GM21737 (cell line): Measurements from ENCODE around the gene STK32A.
"Not testable (repeated sequence)": the region's sequence is repeated elsewhere in the genome, so short reads cannot be mapped to it uniquely, and the experiment has no call there.

Experiments used
- ATAC-seq: cut with Tn5 transposase; IDR thresholded peaks from one replicate; pipeline ENCODE4 v1.9.1; 2021; ENCODE audit warnings: mild to moderate bottlenecking, moderate library complexity; ENCODE audit not compliant: unreplicated experiment

STK32A gene

DNA sequence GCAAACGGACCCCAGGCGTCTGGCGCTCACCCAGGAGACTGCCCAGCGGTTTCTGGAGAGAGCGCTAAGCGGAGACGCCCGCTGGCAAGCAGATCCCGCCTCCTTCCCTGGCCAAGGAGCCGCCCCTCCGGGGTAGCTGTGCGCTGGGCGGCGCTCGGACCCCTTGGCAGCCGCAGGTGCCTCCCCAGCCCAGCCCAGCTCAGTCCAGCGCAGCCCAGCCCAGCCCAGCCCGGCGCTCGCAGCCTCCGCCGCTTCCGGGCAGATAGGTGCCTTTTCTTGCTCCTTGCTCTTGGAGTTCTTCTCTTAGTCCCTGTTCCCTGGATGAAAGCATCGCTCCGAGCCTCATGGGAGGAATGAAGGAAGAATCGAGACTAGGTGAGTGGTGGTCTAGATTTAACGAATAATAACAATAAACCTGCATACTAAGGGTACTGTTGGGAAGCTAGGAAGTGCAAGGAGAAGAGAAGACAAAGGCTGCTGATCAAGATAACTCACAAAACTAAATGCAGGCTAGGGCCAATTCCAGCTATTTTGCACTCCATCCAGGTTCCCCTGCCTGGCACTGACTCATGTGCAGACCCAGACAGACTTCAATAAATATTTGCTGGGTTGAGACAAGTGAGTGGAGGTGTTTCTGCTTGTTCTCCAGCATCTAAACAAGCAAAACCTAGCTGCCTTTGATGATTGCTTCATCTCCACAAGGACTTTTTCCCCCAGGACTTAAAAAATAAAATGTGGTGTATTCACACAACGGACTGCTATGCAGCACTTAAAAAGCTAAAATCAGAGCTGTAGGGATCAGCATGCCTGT, at the start of gene STK32A:
TSS of gene STK32A (plus strand) at position 202 of the 811 bp plus-strand sequence. CDS start 4,609 bp downstream, outside the sequence.
- no peak for ATAC-seq

DNA sequence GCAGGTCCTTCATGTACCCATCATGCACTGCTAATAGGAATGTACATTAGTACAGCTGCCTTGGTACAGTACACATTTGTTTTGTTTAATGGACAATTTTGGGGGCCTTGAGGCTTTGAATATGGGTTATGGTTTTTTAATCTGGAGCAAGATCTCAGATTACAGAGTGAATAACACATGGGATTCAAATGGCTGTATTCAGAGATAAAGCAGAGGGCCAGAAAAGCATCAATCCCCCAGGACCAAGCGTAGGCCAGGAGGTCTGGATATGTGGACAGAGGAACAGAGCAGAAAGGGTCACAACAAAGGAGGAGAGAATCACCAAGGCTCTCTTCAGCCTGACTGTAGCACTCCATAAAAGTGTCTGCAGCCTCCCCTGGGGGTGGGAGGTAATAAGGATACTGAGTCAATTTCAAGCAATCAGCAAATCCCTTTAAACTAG, 47.7 kb upstream of the STK32A start:
- no peak for ATAC-seq

DNA sequence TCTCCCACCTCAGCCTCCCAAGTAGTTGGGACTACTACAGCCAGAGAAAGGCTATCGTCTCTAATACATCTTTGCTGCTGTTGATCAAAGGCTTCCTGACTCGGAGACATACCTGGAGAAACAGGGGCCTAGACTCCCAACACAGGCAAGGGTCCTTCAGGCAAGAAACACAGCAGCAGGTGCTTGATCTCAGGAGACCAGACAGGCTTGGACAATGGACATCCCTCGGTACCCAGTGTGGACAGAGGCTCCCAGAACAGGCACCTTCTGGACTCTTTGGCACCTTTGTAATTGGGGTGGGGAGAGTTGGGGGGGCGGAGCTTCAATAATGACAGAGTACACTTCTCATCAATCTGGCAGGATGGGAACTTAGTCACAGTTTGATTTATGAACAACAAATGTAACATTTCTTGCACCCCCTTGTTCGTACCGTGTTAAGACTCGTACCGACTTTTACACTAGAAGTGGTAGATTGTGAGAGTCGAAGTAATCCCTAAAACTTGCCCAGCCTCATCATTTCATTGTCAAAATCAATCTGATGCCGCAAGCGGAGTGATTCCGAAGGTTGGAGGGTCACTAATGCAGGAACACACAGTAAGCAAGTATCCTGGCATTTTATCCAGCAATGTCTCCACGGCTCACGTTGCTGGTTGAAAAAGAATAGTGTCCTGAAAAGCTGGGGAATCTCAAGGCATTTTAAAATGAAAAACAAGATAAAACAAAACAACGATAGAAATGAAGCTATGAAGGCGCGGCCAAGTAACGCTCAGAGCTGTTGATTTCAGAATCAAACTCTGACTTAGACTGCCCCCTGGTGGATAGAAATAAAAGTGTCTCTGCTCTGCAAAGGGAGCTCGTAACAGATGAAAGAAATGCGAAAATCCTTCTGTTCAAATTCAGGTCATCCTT, 46.4 kb upstream of the STK32A start:
- no peak for ATAC-seq

DNA sequence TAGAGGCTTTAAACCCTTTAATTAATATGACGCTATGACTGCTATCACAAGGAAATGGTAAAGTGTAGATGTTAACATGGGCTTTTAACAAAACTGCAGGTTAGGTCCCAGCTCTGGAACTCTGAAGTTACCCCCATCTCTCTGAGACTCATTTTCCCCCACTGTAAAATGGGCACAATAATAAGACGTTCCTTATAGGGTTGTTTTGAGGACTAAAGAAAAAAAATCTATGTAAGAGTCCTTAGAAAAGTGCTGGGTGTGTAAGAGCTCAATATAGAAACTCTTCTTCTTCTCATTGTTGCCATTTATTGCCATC, 45.8 kb upstream of the STK32A start:
- ATAC-seq: no peak

DNA sequence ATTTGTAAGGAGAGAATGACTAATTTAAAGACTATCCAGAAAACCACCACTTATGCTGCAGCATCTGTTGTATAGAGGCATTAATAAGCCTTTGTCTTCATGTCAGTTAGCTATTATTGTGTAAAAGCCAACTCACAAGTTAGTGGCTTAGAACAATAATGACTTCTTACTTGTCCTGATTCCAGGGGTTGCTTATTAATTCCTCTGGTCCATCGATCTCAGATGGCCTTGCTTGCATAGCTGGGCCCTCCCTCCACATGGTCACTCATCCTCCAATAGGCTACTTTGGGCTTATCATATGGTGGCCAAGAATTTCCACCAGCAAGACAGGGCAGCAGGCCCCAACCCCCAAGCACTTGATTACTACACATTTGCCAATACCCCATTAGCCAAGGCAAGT, 44.5 kb upstream of the STK32A start:
- no peak for ATAC-seq

DNA sequence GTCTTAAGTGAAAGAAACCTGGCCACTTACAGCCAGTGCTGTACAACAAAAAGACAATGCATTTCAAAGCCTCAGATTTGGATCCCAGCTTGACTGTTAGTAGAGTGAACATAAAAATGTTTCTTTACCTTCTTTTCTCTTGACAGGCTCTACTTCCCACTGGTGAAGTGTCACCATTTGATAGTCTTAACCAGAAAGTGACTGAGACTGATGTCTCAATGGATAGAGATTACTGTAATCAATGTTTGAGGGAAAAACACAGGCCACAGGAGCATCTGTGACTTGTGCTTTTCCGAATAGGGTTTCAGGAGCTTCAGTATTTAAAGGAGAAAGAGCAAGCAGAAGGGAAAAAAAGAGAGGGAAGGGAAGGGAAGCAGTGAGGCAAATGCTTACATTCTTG, 41.7 kb upstream of the STK32A start:
- no peak for ATAC-seq

DNA sequence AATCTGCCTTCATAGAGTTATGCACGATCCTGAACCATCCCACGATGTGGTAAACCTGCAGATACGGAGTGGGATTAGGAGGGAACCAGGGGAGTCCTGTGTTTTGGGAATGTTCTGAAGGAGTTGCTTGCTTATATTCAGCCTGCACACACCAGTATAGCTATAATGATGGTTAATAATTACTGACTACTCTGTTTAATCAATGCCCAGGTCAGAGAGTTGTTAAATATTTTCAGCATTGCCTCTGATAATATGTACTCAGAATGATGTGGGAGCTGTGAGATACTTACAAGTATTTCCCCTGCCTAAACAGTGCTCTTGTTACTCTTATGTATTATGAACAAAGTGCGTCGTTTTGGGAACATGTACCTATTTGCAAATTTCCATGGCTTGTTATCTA, 34.8 kb upstream of the STK32A start:
- no peak for ATAC-seq

DNA sequence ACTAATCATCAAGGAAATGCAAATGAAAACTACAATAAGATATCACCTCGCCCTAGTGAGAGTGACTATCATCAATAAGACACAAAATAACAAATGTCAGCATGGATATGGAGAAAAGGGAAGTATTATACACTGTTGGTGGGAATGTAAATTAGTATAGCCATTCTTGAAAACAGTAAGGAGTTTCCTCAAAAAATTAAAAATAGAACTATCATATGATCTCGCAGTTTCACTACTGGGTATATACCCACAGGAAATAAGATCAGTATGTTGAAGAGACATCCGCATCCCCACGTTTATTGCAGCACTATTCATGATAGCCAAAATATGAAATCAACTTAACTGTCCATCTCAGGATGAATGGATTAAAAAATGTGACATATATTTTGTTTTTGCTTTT, 31.6 kb upstream of the STK32A start:
- no peak for ATAC-seq

DNA sequence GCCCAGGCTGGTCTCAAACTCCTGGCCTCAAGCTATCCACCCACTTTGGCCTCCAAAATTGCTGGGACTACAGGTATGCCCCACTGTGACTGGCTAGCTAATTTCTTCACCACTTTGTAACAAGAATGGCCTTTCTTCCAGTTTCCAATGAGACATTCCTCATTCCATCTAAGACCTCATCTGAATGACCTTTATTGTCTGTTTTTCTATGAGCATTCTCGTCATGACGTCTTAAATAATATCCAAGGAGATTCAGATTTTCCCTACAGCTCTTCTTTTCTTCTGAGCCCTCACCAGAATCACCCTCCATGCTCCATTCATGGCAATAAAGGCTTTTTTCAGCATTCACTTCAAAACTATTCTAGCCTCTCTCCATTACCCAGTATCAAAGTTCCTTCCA, 30.2 kb upstream of the STK32A start:
- ATAC-seq: no peak

DNA sequence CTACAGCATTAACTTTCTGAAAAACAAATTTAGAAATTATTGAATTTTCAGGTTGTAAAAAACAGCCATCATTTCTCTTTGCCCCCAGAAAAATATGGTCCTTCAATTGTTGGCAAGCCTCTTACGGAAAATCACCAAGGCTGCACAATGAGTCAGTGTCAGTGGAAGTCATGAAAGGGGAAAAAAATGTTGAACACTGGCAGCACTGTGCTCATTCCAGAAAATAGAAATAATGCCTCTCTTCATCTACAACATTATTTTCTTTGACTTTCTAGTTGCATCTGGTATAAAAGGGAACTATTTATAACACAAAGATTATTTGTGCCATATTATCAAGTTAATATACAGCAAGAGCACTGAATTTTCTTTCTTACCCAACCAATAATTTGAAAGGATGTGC, 26.7 kb upstream of the STK32A start:
- ATAC-seq: no peak

DNA sequence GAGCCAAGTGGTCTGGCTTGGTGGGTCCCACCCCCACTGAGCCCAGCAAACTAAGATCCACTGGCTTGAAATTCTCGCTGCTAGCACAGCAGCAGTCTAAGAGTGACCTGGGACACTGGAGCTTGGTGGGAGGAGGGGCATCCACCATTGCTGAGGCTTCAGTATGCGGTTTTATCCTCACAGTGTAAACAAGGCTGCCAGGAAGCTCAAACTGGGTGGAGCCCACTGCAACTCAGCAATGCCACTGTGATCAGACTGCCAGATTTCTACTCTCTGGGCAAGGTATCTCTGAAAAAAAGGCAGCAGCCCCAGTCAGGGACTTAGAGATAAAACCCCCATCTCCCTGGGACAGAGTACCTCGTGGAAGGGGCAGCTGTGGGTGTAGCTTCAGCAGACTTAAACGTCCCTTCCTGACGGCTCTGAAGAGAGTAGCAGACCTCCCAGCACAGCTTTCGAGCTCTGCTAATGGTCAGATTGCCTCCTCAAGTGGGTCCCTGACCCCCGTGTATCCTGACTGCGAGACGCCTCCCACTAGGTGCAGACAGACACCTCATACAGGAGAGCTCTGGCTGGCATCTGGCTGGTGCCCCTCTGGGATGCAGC, 18.2 kb upstream of the STK32A start:
- ATAC-seq: no peak

DNA sequence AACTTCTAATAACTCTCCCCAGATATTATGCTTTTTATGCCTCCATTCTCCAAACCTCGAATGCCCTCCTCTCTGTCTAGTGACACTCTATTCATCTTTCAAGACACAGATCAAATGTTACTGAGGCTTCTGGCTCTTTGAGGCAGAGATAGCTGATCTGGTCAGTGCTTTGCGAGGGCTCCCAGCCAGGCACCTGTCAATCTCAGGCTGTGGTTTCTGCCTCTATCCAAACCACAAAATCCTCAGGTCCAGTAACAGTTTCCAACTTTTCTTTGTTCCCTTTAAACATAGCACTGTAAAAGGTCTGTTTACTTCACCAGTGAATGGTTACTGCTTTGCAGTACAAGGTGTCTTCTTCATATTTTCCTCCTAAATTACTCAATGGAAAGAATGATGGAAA, 11.5 kb upstream of the STK32A start:
- ATAC-seq: no peak

DNA sequence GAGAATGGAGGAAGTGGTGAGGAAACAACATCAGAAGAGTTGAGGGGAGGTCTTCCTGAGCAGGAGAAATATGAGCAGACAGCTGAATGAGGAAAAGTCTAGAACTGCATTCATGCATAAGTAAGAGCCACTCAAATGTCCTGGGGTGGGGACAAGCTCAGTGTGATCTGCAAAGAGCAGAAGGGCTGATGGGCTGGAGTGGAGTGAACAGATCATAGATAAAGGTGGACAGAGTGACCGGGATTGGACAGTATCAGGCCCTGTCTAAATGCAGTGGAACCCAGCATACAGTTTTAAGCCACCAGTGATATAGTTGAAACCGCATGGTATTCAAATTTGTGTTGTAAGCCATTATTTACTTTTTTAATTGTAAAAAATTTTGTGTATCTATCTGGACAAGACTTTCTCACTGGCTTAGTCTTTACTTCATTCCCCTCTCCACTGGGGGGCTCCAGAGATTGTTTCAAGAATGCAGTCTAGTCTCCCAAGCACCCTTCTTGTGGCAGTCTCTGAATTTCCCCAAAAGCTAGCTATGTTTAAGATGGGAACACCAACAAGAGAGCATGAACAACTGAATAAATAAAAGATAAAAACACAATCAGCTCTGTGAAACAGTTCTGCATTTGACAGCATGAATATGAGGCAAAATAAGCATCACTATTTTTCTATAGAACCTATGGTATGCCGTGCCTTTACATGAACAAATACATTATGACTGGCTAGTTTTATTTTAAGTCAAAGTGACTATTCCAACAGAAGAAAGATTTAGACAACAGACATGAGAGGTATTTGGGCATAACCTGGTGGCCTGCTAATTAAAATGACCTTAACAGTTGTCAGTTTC, 10.7 kb upstream of the STK32A start:
- no peak for ATAC-seq

DNA sequence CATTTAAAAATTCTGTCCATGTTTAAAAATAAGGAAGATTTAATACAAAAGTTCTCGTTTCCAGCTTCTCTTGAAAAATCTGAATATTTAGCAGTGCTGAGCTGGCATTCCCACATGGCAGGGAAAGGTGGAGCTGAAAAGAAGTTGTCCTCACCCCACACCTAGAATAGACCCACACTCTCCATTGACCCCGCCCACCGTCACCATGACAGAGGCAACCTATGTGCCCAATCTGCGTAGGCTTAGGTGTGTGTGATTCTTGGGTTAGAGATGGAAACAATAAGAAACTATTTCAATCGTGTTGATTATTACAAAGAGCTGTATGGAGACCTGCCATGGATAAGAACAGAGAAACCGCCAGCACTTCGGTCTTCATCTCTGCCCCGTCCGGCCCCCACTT, 8.9 kb upstream of the STK32A start:
- no peak for ATAC-seq

DNA sequence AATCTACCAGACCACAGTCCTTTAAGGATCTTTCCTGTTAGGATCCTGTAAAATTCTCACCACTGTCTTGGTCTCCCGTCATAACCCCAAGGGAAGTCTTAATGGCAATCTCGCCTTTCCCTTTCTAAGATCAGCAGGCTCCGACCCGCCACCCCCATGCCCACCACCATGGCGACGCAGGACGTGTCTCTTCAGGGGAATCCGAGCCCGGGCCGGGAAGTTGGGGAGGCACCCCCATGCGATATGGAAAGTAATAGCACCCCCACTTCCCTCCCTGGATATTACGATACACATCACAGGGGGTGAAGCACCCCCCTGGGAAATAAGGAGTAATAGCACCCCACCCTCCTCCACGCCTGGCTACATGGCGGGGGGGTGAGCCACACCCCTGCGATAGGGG, 8.3 kb upstream of the STK32A start:
- no peak for ATAC-seq

DNA sequence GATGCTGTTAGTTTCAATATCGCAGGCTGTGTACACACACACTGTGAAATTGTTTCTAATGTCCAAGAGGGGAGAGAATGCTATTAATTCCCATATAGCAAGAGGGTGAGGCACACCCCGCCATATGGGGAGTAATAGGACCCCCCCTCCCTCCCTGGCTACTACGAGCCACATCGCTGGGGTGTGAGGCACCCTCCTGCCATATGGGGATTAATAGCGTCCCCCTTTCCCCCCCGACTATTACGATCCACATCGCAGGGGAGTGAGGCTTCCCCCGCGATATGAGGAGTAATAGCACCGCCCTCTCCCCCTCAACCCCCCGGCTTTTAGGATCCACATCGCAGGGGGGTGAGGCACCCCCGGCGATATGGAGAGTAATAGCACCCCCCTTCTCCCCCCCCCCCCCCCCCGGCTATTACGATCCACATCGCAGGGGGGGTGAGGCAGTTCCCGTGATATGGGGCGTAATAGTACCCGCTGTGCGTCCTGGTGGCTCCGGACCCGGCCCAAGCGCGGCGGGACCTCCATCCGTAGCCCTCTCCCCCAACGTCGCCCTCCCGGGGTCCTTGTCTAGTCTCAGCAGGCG, 494 bp upstream of the STK32A start:
- ATAC-seq: no peak

DNA sequence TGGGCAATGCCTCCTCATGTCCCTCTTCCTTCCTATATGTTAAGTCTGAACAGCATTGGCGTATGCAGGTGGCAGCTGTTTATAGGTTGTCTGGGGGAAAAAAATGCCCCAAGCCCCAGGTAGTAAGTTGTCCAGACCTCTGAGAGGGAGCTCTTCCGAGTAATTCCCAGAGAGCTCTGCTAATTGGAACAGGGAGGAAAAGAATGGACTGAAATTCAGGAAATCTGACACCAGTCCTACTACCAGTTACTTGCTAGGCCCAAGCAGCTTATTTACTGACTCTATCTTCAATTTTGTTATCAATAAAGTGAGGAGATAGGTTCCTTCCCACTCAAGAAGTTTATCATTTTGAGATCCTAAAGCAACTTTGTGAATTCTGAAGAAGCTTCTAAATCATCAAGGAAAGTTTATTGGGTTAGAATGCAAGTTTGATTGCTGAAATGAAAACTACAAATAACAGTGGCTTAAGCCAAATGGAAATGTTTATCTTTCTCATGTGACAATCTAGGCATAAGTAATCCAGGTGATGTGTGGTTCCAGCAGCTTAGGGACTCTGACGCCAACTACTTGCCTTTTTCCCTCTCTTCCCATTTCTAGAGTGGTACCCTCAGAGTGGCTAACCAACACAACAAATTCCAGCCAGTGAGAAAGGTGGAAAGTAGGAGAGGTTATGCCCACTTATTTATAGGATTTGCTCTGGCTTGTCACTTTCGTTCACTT, 5.6 kb downstream of the STK32A start:
- no peak for ATAC-seq

DNA sequence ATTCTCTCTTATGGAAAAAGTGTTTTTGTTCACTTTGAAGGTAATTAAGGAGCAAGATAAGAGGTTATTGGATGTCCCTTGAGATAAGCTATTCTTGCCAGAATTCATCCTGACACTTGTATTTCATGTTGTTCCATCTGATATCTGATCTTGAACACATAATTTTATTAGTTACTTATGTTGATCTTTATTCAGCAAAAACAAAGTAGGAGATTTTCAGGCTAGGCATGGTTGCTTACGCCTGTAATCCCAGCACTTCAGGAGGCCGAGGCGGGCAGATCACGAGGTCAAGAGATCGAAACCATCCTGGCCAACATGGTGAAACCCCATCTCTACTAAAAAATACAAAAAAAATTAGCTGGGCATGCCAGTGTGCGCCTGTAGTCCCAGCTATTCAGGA, 8.4 kb downstream of the STK32A start:
- not testable (repeated sequence) for ATAC-seq

DNA sequence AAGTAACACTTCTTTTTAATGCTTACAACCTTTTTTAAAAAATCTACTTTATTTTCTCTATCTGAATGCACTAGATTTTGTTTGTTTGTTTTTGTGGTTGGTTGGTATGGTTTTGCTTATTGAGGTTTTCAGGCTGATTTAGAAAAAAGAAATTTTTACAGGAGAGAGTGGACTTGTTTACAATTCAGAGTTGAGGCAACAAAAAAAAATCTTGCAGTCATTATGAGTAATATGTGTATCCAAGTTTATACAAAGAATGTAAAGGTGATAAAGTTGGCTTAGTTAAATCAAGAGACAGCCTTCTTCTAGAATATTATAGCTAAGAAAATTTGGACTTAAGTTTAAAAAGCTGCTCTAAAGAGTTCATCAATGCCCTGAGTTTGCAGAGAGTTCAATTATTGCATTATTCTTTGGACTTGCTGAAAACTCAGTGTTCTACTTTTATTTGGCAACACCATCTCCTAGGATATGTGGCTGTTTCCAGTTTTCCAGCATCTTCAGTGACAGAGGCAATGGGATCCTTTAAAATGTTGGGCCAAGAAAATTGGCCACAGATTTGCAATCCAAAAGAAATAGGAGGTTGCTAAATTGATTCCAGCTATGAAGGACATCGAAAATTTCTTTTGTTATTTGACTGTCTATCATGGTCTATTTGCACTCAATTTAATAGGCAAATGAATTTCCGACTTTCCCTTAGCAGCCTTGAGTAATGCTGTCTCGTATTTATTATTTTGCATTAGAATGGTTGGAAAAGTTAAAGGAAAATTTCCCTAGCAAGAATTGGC, 10.7 kb downstream of the STK32A start:
- ATAC-seq: no peak
